Ectodermal cell (in vitro differentiated cells): ENCODE results near the gene FGFRL1.

Source experiments
- H3K27ac ChIP-seq: 2 replicates; pipeline ENCODE4 v1.7.0; 2013; ENCODE audit warnings: mild to moderate bottlenecking, low read depth, low read length; ENCODE audit not compliant: insufficient read depth, poor library complexity, severe bottlenecking
- H3K27me3 ChIP-seq: 2 replicates; pipeline ENCODE4 v1.7.0; 2013; ENCODE audit warnings: mild to moderate bottlenecking, low read length; ENCODE audit not compliant: insufficient read depth, control insufficient read depth, poor library complexity, severe bottlenecking
- H3K36me3 ChIP-seq: one replicate; pipeline ENCODE4 v1.7.0; 2013; ENCODE audit warnings: low read length; ENCODE audit not compliant: control insufficient read depth, insufficient read depth
- H3K4me1 ChIP-seq: one replicate; pipeline ENCODE4 v1.7.0; 2013; ENCODE audit warnings: low read length; ENCODE audit not compliant: control insufficient read depth, insufficient read depth
- H3K4me3 ChIP-seq: 2 replicates; pipeline ENCODE4 v1.7.0; 2013; ENCODE audit warnings: low read depth, low read length, control low read depth; ENCODE audit not compliant: insufficient read depth
- H3K9me3 ChIP-seq: 2 replicates; pipeline ENCODE4 v1.7.0; 2013; ENCODE audit warnings: mild to moderate bottlenecking, low read length, moderate library complexity; ENCODE audit not compliant: control insufficient read depth
- WGBS, 2 experiments: methylation state at CpG; one replicate each; pipeline ENCODE4 v1.1.7; 2013; ENCODE audit warnings: missing lambda C conversion rate in 2 of 2; 5-methylcytosine and 5-hydroxymethylcytosine counted together

FGFRL1 gene

DNA sequence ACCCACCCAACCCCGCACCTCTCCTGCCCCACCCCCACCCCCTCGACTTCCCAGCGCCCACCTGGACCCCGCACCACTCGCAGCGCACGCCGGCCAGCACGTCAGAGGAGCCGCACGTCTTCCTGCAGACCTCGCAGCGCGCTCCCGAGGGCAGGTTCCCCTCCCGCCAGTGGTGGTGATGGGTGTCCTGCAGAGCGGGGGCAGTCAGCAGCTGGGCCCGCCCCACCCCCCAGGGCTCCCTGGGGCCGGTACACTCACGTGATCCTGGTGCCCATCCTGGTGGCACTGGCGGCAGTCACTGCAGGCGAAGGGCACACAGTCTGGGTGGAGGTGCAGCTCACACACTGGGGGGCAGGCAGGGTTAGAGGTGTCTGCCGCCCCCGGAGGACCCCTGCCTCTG, 43.2 kb upstream of the FGFRL1 start:
- no peaks in the 10 kb centered on the region for H3K36me3 ChIP-seq
- no peaks in the 10 kb centered on the region for H3K9me3 ChIP-seq
- H3K27ac ChIP-seq: no peak overlapping the region
- 31 to 32% methylated on average over 22 to 24 of the region's 24 CpGs for WGBS, 2 experiments
- H3K4me3 ChIP-seq: no peak overlapping the region
- peaks cover 49% of the 10 kb centered on the region for H3K27me3 ChIP-seq
- H3K4me1 ChIP-seq: peaks cover 9% of the 10 kb centered on the region

DNA sequence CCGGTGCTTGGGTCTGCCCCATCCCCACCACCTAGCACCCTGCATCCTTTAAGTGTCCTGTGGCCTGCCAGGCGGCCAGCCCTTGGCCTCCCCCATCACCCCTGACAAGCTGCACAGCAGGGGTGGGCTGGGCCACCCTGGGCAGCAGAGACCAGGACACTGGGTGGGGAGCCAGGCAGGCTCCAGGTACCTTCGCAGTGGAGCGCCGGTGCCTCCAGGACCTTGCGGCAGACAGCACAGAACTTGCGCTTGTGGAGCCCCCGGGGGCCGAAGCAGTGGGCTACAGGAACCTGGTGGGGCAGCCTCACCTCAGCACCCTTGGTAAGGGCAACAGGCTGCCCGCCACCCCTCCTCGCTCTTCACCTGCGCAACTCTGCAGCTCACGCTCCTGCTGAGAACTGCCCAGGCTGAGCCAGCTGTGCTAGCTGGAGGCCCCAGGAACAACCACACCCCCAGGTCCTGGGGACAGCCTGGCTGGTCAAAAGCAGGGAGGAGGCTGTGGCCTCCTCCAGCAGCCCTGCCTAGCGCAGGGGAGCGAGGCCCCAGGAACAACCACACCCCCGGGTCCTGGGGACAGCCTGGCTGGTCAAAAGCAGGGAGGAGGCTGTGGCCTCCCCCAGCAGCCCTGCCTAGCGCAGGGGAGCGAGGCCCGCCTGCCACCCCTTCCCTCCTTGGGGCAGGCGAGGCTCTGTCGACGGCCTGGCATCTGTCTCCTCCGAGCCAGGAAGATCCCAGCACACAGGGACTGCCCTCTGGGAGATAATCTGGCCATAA, 42.6 kb upstream of the FGFRL1 start:
- 80 to 82% methylated on average over 23 of the region's 23 CpGs for WGBS, 2 experiments

DNA sequence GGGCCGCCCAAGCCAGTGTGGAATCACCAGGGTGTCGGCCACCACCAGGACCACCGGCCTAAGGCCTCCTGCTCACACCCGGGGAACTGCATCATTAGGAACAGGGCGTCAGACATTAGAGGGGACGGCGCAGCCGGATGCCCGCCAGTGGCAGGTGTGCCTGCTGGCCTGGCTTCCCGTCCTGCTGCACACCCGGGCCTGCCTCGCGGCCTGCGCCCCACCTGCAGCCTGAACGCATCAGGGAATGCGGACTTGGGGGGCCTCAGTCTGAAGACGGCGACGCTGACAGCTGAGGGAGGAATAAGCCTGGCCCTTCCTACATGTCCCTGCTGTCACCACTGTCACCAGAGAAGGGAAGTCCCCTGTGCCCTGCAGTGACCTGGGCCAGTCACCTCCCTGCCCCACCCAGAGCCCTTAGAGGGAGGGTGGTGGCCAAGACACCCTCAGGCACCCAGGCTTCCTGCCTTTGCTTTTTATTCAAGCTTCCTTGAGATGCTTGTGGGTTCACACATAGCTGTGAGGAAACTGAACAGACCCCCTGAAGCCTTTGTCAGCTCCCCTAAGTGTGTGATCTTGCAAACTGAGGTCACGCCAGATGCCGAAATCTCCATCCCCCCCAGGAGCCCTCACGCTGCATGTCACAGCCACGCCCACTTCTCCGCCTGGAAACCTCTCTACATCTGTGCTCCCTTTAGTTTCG, 41.2 kb upstream of the FGFRL1 start:
- WGBS, 2 experiments: 85 to 88% methylated on average over 25 of the region's 25 CpGs

More for the DNA sequence above, 42.6 kb upstream of the FGFRL1 start:
- Histone ChIP-seq H3K4me3 (no peak overlapping the region), H3K36me3 (no peaks in the 10 kb centered on the region), H3K27me3 (peaks cover 52% of the 10 kb centered on the region), H3K4me1 (peaks cover 9% of the 10 kb centered on the region), H3K9me3 (no peaks in the 10 kb centered on the region), H3K27ac (no peak overlapping the region)

DNA sequence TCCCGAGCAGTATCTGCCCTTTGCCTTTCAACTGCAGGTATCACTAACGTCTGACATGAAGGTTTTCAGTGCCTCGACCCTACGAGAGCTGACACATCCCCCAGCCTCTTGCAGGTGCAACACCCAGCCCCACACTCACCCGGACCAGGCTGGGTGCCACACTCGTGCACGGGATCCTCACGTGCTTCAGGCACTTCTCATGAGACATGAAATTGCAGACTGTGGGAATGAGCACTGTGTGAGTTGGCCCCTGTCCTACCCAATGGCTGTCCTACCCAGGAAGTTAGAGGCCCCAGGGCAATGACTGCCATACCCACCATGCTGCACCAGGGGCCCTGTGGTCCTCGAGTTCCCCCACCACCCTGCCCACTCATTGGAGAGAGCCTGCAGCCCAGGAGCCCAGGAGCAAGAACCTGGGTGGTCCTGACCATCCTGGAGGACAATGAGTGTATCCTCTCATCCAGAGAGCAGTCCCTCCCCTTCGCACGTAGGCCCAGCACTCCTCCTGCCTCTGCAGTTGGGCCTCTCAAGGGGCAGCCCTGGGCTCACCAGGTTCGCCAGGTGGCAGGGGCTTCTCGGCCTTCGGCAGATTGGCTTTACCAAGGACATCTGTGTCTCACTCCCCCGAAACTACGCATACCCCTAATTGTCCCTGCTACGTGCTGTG, 40.4 kb upstream of the FGFRL1 start:
- 82 to 83% methylated on average over 17 of the region's 17 CpGs for WGBS, 2 experiments
- Histone ChIP-seq H3K4me1 (peaks cover 9% of the 10 kb centered on the region), H3K27me3 (peaks cover 65% of the 10 kb centered on the region), H3K27ac (no peak overlapping the region), H3K4me3 (no peak overlapping the region), H3K9me3 (no peaks in the 10 kb centered on the region), H3K36me3 (no peaks in the 10 kb centered on the region)

More for the DNA sequence above, 41.2 kb upstream of the FGFRL1 start:
- peaks cover 65% of the 10 kb centered on the region for H3K27me3 ChIP-seq
- H3K9me3 ChIP-seq: no peaks in the 10 kb centered on the region
- no peaks in the 10 kb centered on the region for H3K36me3 ChIP-seq
- H3K4me1 ChIP-seq: peaks cover 9% of the 10 kb centered on the region
- H3K4me3 ChIP-seq: no peak overlapping the region
- H3K27ac ChIP-seq: no peak overlapping the region

DNA sequence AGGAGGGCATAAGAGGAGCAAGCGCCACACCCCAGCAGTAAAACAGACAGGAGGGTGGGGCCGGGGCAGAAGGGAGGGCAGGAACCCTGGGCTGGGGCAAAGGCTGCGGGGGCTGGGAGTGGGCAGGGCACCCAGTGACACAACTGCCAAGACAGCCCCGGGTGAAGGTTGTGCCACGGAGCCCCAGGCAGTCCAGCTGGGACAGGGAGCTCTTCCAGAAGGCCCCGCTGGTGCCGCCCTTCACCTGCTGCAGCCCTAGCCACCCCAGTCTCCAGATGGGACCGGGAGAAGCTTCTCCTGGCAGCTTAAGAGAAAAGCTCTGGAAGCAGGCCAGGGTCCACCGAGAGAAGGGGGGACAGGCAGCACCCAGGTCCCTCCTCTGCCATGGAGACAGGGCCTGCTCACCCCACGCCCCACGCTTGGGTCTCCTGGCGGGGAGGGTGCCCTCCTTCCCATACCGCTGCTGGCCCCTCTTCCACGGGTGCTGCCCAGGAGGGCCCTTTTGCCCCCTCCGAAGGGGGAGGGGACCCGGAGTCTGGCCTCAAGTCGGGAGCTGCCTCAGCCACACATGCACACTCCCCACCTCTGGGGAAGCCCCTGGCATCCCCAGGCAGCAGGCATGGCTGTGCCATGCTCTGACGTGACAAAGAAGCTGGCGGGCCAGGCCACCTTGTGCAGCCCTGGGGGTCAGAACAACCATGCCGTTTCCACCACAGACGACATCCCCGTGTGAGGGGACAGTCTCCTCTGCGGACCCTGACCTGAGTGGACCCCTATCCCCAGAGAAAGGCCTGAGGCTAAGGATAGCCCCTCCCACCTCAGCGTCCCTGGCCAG, 39.5 kb upstream of the FGFRL1 start:
- 82 to 84% methylated on average over 24 of the region's 24 CpGs for WGBS, 2 experiments

DNA sequence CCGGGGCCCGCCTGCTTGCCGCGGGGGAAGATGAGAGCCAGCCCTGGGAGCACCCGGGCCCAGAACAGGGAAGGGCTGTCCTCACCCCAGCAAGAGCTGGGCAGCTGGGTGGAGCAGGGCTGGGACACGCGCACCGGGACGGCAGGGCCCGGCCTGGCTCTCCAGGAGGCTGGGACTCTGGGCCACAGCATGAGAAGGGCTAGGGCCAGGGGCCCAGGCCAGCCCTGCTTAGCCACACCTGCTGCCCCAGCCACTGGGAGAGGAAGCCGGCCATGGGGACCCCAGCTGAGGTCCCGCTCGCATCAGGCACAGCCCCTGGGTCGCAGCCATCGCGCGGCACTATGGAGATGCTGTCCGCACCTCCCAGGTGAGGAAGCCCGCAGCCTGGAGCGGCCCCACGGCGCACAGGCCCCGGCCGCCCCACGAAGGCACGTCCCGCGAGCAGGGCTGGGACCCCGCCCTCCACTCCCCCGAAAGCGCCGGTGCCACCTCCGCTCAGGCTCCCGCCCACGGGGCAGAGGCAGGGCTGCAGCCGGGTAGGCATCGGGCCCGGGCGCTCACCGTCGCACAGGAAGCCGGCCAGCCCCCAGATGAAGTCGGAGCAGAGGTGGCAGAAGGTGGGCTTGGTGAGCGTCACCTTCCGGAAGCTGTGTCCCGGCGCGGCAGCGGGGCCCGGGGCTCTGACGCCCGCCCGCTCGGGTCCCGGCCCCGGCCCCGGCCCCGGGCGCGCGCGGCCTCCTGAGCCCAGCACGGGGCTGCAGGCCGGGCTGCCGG, 38.6 kb upstream of the FGFRL1 start:
- 2 to 3% methylated on average over 65 of the region's 65 CpGs for WGBS, 2 experiments
- Histone ChIP-seq H3K4me1 (peaks cover 9% of the 10 kb centered on the region), H3K27ac (no peak overlapping the region), H3K9me3 (no peaks in the 10 kb centered on the region), H3K27me3 (peaks cover 53% of the 10 kb centered on the region), H3K36me3 (no peaks in the 10 kb centered on the region), H3K4me3 (peak overlapping the region; percentile 64)

More for the DNA sequence above, 39.5 kb upstream of the FGFRL1 start:
- H3K4me3 ChIP-seq: peak overlapping the region; percentile 64
- H3K4me1 ChIP-seq: peaks cover 9% of the 10 kb centered on the region
- peaks cover 63% of the 10 kb centered on the region for H3K27me3 ChIP-seq
- H3K27ac ChIP-seq: no peak overlapping the region
- no peaks in the 10 kb centered on the region for H3K9me3 ChIP-seq
- H3K36me3 ChIP-seq: no peaks in the 10 kb centered on the region

DNA sequence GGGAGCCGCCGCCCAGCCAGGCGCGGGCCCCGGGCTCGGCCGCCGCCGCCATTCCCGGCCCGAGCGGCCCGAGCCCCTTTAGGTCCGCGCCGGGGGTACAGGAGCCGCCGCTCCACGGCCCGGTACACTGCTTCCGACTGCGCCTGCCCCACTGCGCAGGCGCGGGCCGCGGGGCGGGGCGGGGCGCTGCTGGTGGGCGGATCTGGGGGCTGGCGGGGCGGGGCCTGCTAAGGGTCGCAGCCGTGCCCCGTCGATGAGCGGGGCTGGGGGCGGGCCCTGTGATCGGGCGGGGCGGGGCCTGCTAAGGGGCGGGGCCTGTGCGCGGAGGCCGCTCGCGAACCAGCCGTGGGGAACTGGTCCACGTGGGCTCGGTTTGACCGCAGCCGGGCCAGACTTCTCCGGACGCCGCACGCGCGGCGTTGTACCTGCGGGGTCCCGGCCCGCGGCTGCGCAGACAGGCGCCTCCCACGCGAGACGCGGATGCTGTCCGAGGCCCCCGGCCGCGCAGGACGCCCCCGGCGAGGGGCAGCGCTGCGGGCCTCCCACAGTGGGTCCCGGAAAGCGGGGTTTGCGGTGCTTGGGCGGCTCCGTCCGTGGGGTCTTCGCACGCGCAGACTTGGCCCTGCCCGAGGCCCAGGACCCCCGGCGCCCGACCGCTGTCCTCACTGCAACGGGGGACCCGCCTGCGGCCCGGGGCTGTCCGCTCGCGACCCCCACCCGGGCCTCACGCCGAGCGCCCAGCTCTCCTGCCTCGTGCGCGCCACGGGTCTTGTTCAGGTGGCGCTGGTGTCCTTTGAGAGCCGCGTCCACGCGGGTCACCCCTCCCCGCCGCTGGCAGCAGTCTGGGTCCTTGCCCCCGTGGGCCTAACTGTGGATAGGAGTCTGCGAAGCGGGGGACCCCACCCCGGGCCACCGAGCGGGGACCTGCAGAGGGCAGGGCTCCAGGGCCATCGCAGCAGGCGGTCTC, 37.7 kb upstream of the FGFRL1 start, which contains the start of gene DGKQ:
TSS of gene DGKQ (minus strand) at position 139 of the 967 bp plus-strand sequence. CDS start at position 52, 87 bp downstream.
- peaks cover 9% of the 10 kb centered on the region for H3K4me1 ChIP-seq
- 38% methylated on average over 123 of the region's 123 CpGs for WGBS, 2 experiments
- H3K27me3 ChIP-seq: peaks cover 45% of the 10 kb centered on the region
- no peaks in the 10 kb centered on the region for H3K9me3 ChIP-seq
- H3K4me3 ChIP-seq: peak within 1 kb of the TSS; percentile 64
- H3K36me3 ChIP-seq: no peaks in the 10 kb centered on the region
- H3K27ac ChIP-seq: no peak within 1 kb of the TSS

DNA sequence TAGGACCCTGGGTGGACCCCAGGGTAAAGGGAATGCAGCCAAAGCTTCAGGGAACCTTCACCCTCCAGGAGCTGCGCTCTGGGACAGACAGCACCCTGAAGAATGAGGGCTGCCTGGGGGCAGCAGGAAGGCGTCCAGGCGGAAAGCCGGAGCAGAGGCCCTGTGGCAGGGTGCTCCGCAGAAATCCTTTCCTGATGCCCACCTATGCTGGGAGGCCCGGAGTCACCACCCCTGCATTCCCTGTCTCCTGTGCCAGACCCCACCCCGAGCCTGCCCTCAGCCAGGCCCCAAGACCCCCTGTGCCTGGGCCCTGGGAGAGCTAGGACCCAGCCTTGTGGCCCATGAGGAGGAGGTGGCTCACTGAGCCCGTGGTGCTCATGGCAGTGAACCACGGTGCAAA, 36.8 kb upstream of the FGFRL1 start:
- no peak overlapping the region for H3K4me3 ChIP-seq
- peaks cover 48% of the 10 kb centered on the region for H3K27me3 ChIP-seq
- H3K36me3 ChIP-seq: no peaks in the 10 kb centered on the region
- WGBS, 2 experiments: 93 to 95% methylated on average over 9 of the region's 9 CpGs
- peaks cover 9% of the 10 kb centered on the region for H3K4me1 ChIP-seq
- H3K9me3 ChIP-seq: no peaks in the 10 kb centered on the region
- no peak overlapping the region for H3K27ac ChIP-seq
